Esophagus squamous epithelium (tissue), 5 donors: ENCODE results near the gene ABCA5. TPM values are rescaled to one million over a fixed set of nuclear protein-coding genes. Genes with fewer than 3 reads are reported as not detected.
"Not testable (repeated sequence)": the region's sequence is repeated elsewhere in the genome, so short reads cannot be mapped to it uniquely, and the experiment has no call there.

ENCODE experiments used
- DNase-seq: peaks from one replicate; lab custom pipeline; 2025; lab: John Stamatoyannopoulos, UW
- H3K27ac ChIP-seq, 4 donors: fragments of 200-600 bp; sonication (generic); one replicate each; pipeline ENCODE4 v1.5.1; 2016 to 2019; ENCODE audit warnings: mild to moderate bottlenecking in 1 of 4
- H3K27me3 ChIP-seq, 4 donors: fragments of 200-600 bp; sonication (generic); 1 replicate in 3 of 4; 2 replicates in 1 of 4; pipeline versions ENCODE4 v1.5.1 to v1.6.0; 2017 to 2021; ENCODE audit warnings: antibody characterized with exemption in 1 of 4
- H3K36me3 ChIP-seq, 3 donors: fragments of 200-600 bp; sonication (generic); one replicate each; pipeline ENCODE4 v1.5.1; 2016 to 2019
- H3K4me1 ChIP-seq, 3 donors: fragments of 200-600 bp; sonication (generic); one replicate each; pipeline ENCODE4 v1.5.1; 2017 to 2019
- H3K4me3 ChIP-seq, 4 donors: fragments of 200-600 bp; sonication (generic); 1 replicate in 3 of 4; 2 replicates in 1 of 4; pipeline ENCODE4 v1.5.1; 2016 to 2019; ENCODE audit warnings: mild to moderate bottlenecking in 2 of 4, moderate library complexity in 1 of 4
- H3K9me3 ChIP-seq, 3 donors: fragments of 200-600 bp; sonication (generic); one replicate each; pipeline ENCODE4 v1.5.1; 2016 to 2019
- POLR2A ChIP-seq, 4 donors: fragments of 450-650 bp; IDR thresholded peaks; one replicate each; pipeline ENCODE4 v1.6.1; 2017; ENCODE audit warnings: antibody characterized with exemption in 4 of 4, mild to moderate bottlenecking in 4 of 4, moderate library complexity in 3 of 4
- WGBS, 2 donors: methylation state at CpG; one replicate each; pipeline ENCODE4 v1.1.5; 2018; 5-methylcytosine and 5-hydroxymethylcytosine counted together
- intact Hi-C: fragments of 100-400 bp; cut with DNase I; formaldehyde crosslinking; loops from one replicate; pipeline ENCODE4 v1.15.0; 2022
- small RNA-seq, 4 donors: library from RNA; depleted of rRNA; stranded (forward); fragments of <200 nt; gene quantifications; one replicate each; pipeline ENCODE3, GENCODE V24; 2016
- total RNA-seq, 4 donors: library from RNA; depleted of rRNA; stranded (reverse); fragments of >200 nt; gene quantifications; one replicate each; pipeline ENCODE4 v1.1.0, GENCODE V29; 2016
- TF ChIP-seq, protein P1 (sequence below), 6 experiments: fragments of 450-650 bp in 4 of 6; fragments of 200-600 bp in 2 of 6; sonication (generic) in 2 of 6; IDR thresholded peaks; one replicate each; pipeline ENCODE4 v1.5.1; 2016 to 2019; ENCODE audit warnings: antibody characterized with exemption in 6 of 6, mild to moderate bottlenecking in 4 of 6, moderate library complexity in 4 of 6
- donor health status: DM: yes; HTN: yes; CAD: no.

Gene ABCA5
- total RNA-seq, 4 donors from 2014 or later, result 20.0 to 60.7 (median 28.1) TPM

DNA sequence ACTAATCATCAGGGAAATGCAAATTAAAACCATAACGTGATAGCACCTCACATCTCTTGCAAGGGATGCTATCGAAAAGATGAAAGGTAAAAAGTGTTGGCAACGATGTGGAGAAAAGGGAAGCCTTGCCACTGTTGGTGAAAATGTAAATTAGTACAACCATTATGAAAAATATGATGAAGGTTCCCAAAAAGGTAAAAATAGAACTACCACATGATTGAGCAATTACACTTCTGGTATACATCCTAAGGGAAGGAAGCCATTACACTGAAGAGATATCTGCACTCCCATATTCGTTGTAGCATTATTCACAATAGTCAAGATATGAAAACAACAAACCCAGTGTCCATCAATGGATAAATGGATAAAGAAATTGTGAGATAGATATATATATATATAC is 119.8 kb downstream of the ABCA5 start:
- no peak overlapping the region for H3K4me3 ChIP-seq
- H3K9me3 ChIP-seq, result no peaks in the 10 kb centered on the region
- no peaks in the 10 kb centered on the region for H3K4me1 ChIP-seq
- H3K27me3 ChIP-seq, result no peaks in the 10 kb centered on the region
- H3K27ac ChIP-seq, result no peak overlapping the region
- TF ChIP-seq, protein P1, sequence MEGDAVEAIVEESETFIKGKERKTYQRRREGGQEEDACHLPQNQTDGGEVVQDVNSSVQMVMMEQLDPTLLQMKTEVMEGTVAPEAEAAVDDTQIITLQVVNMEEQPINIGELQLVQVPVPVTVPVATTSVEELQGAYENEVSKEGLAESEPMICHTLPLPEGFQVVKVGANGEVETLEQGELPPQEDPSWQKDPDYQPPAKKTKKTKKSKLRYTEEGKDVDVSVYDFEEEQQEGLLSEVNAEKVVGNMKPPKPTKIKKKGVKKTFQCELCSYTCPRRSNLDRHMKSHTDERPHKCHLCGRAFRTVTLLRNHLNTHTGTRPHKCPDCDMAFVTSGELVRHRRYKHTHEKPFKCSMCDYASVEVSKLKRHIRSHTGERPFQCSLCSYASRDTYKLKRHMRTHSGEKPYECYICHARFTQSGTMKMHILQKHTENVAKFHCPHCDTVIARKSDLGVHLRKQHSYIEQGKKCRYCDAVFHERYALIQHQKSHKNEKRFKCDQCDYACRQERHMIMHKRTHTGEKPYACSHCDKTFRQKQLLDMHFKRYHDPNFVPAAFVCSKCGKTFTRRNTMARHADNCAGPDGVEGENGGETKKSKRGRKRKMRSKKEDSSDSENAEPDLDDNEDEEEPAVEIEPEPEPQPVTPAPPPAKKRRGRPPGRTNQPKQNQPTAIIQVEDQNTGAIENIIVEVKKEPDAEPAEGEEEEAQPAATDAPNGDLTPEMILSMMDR (IDR thresholded peaks at IDR 0.05), result no peak
- no peak for TF ChIP-seq POLR2A (IDR thresholded peaks at IDR 0.05)
- intact Hi-C loops, result no loop called here
- no peaks in the 10 kb centered on the region for H3K36me3 ChIP-seq
- DNase-seq, result no peak
- WGBS, 2 donors, result 73 to 78% methylated on average over 4 of the region's 4 CpGs

DNA sequence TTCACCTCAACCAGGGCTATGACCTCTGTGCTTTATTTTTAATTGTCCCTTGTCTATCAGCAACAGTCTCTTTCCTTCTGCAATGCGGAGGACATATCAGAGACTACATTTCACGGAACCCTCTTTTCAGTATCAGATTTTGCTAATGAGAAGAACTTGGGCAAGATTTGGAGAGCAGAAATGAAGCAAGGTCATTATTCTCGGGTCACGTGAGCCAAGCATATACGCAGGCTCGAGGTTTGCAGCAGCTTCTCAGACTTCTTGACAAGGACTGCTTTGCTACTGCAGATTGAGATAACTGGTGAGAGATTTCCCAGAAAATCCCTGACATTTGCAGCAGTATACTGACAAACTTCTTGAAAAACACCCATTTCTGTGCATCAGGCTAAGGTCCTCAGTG is 128.7 kb downstream of the ABCA5 start:
- TF ChIP-seq POLR2A (IDR thresholded peaks at IDR 0.05), result no peak
- TF ChIP-seq, protein P1 (IDR thresholded peaks at IDR 0.05), result no peak
- Histone ChIP-seq H3K4me1 (no peaks in the 10 kb centered on the region), H3K9me3 (no peaks in the 10 kb centered on the region), H3K27ac (no peak overlapping the region), H3K4me3 (no peak overlapping the region), H3K27me3 (no peaks in the 10 kb centered on the region), H3K36me3 (peaks cover 0 to 11% (median 0%) of the 10 kb centered on the region in 3 donors)
- intact Hi-C loops, result no loop called here
- no peak for DNase-seq
- 88 to 100% methylated on average over 6 of the region's 6 CpGs for WGBS, 2 donors

DNA sequence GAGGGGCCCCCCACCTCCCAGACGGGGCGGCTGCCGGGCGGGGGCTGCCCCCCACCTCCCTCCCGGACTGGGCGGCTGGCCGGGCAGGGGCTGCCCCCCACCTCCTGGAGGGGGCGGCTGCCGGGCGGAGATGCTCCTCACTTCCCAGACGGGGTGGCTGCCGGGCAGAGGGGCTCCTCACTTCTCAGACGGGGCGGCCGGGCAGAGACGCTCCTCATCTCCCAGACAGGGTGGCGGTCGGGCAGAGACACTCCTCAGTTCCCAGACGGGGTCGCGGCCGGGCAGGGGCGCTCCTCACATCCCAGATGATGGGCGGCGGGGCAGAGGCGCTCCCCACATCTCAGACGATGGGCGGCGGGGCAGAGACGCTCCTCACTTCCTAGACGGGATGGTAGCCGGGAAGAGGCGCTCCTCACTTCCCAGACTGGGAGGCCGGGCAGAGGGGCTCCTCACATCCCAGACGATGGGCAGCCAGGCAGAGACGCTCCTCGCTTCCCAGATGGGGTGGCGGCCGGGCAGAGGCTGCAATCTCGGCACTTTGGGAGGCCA is 130.8 kb downstream of the ABCA5 start:
- peaks cover 0 to 11% (median 0%) of the 10 kb centered on the region in 3 donors for H3K36me3 ChIP-seq
- not testable (repeated sequence) for H3K27me3 ChIP-seq, DNase-seq

More for the DNA sequence above, 130.8 kb downstream of the ABCA5 start:
- H3K4me3 ChIP-seq, H3K9me3 ChIP-seq, intact Hi-C loops, H3K4me1 ChIP-seq, H3K27ac ChIP-seq: not testable (repeated sequence)
- WGBS, 2 donors, result no CpG with 5 or more reads among the region's 40 CpGs

Small RNA genes lying within 50 kb of the gene (small RNA-seq; reads per million reads assigned to genes)
- gene RF00561 (0 reads per million in 4 donors), gene SNRPGP4 (0 to 0.07 (median 0) reads per million in 4 donors)

Other genes starting within 250 kb of the ABCA5 start
- 10 to 100 TPM in 2 of 4 donors, 1 to 10 TPM in 2; 4.2 to 52.1 (median 8.9) TPM for gene ABCA6, start 185.2 kb downstream of the ABCA5 start, total RNA-seq
- 1 to 10 TPM in 3 of 4 donors, under 1 TPM in 1; 0.23 to 7.8 (median 1.9) TPM for gene ABCA10, start 98.3 kb downstream of the ABCA5 start, total RNA-seq
- gene MAP2K6, start 87.6 kb upstream of the ABCA5 start, total RNA-seq, result 10 to 100 TPM in 1 of 4 donors, 1 to 10 TPM in 3; 1.5 to 15.0 (median 2.5) TPM